Small intestine (tissue), 7 donors: Measurements from ENCODE around the gene TBC1D30. TPM values are rescaled to one million over a fixed set of nuclear protein-coding genes. Genes with fewer than 3 reads are reported as not detected.
A peak's percentile ranks its signal among the peaks of the same experiment; 100 is the strongest.

Experiments
- DNase-seq, 2 donors: peaks; one replicate each; pipeline versions ENCODE4 v3.0.0 to v3.0.0-alpha.2; 2013
- FAIRE-seq: peaks from 2 replicates; lab custom pipeline; 2012; peaks lifted over from hg19 to GRCh38; lab: Jason Lieb, UNC
- H3K27ac ChIP-seq, 3 donors: one replicate each; pipeline ENCODE4 v1.5.1; 2013; ENCODE audit warnings: low read length in 2 of 3, mild to moderate bottlenecking in 2 of 3, control low read depth in 1 of 3, inconsistent platforms in 1 of 3, low read depth in 1 of 3, moderate library complexity in 1 of 3
- H3K27me3 ChIP-seq, 3 donors: one replicate each; pipeline ENCODE4 v1.6.1; 2013; ENCODE audit warnings: low read length in 3 of 3, inconsistent platforms in 1 of 3; ENCODE audit not compliant: control insufficient read depth in 3 of 3, insufficient read depth in 3 of 3
- H3K36me3 ChIP-seq, 3 donors: one replicate each; pipeline ENCODE4 v1.6.1; 2013; ENCODE audit warnings: low read length in 3 of 3, inconsistent platforms in 1 of 3, low read depth in 1 of 3, mild to moderate bottlenecking in 1 of 3, moderate library complexity in 1 of 3; ENCODE audit not compliant: control insufficient read depth in 3 of 3, insufficient read depth in 2 of 3
- H3K4me1 ChIP-seq, 3 donors: one replicate each; pipeline ENCODE4 v1.6.1; 2013; ENCODE audit warnings: low read length in 2 of 3, inconsistent platforms in 1 of 3, low read depth in 1 of 3, mild to moderate bottlenecking in 1 of 3, moderate library complexity in 1 of 3; ENCODE audit not compliant: control insufficient read depth in 3 of 3, insufficient read depth in 2 of 3
- H3K4me3 ChIP-seq, 3 donors: one replicate each; pipeline ENCODE4 v1.5.1; 2013; ENCODE audit warnings: low read length in 3 of 3, control low read depth in 1 of 3, inconsistent platforms in 1 of 3, low read depth in 1 of 3, mild to moderate bottlenecking in 1 of 3, moderate library complexity in 1 of 3
- H3K9me3 ChIP-seq, 2 donors: one replicate each; pipeline ENCODE4 v1.6.1; 2013; ENCODE audit warnings: low read depth in 1 of 2, low read length in 1 of 2; ENCODE audit not compliant: control insufficient read depth in 2 of 2, insufficient read depth in 1 of 2
- WGBS, 3 donors: extraction: QIAGEN DNeasy Blood & Tissue Kit; methylation state at CpG; one replicate each; pipeline ENCODE4 v1.1.7; 2013; 5-methylcytosine and 5-hydroxymethylcytosine counted together
- polyA plus RNA-seq, 4 donors: library from polyadenylated mRNA; stranded (reverse) in 3 of 4; unstranded in 1 of 4; fragments of 200-250 nt in 3 of 4; fragments of 120-200 nt in 1 of 4; gene quantifications; one replicate each; pipeline versions ENCODE4 v1.2.1 to v1.2.3, GENCODE V29; 2013
- donor health status: healthy with polysubstance abuse.
- donor health status: control.
- donor health status: control.
- donor health status: Bipolar disorder and iron deficiency.
- donor health status: healthy.

TBC1D30 gene
- polyA plus RNA-seq, 4 donors: 2.2 to 16.3 (median 6.2) TPM

DNA sequence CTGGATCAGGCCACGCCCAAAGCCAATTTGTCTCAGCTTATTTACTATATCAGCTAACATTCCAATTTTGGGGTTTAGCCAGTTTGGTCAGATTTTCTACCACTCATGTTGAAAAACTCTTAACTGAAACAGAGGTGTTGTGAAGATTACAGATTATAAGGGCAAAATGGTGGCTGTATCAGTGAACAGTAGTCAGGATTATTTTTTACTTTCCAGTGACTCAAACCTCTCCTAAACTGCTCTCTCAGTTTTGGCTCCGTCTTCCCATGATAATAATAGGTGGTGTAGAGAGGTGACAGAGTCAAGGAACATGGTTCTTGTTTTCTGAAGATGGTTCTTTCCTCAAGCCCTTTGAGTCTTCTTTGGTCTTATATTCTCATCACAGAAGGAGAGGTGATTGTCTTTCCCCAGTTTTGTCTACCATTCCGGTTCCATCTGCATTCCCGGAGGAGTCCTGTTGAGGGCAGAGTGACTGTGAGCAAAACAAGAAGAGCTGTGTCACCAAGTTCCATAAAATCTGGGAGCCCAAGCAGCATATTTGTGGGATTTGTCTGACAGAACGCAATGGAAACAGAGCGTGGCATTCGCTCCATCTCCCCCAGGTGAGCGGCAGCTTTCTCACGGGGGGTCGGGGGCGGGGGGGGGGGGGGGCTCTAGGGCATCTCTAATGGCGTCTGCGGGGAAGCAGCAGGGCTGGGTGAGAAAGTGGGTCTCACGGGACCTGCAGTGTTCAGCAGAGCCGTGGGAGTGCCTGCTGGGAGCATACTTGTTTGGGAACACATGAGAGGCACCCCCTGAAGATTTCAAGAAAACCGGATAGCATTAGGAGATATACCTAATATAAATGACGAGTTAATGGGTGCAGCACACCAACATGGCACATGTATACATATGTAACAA is 59.1 kb downstream of the TBC1D30 start:
- 78 to 85% (median 84%) methylated on average over 17 of the region's 17 CpGs for WGBS, 3 donors
- DNase-seq: no peak

DNA sequence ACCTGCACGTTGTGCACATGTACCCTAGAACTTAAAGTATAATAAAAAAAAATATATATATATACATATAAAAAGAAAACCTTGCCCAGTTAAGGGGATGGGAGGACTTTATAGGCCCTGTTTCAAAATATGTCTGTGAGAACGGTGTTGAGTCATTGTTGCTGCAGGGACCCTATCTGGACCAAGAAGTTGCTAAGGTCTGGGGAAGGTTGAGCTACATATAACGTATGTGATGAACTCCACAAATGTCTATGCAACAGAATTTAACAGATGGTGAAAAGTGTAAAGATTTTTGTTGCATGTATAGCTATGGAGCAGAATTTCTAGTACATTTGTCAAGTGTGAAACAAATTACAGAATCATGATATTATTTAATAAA is 59.7 kb downstream of the TBC1D30 start:
- H3K36me3 ChIP-seq: peaks cover 0 to 3% (median 0%) of the 10 kb centered on the region in 3 donors
- no peaks in the 10 kb centered on the region for H3K27me3 ChIP-seq
- H3K4me1 ChIP-seq: no peaks in the 10 kb centered on the region
- DNase-seq: no peak
- 80 to 91% (median 84%) methylated on average over 2 to 3 of the region's 3 CpGs for WGBS, 3 donors
- no peak overlapping the region for H3K4me3 ChIP-seq
- no peak for FAIRE-seq
- H3K9me3 ChIP-seq: peaks cover 0 to 3% of the 10 kb centered on the region in 2 donors
- no peak overlapping the region for H3K27ac ChIP-seq

More for the DNA sequence above, 59.1 kb downstream of the TBC1D30 start:
- Histone ChIP-seq H3K36me3 (peaks cover 0 to 5% (median 0%) of the 10 kb centered on the region in 3 donors), H3K27ac (no peak overlapping the region), H3K9me3 (peaks cover 0 to 3% of the 10 kb centered on the region in 2 donors), H3K27me3 (no peaks in the 10 kb centered on the region), H3K4me1 (no peaks in the 10 kb centered on the region), H3K4me3 (no peak overlapping the region)
- FAIRE-seq: no peak

- FAIRE-seq (no peak), DNase-seq (no peak)
- H3K4me3 ChIP-seq: no peak overlapping the region
- peaks cover 0 to 5% (median 0%) of the 10 kb centered on the region in 3 donors for H3K4me1 ChIP-seq
- no peaks in the 10 kb centered on the region for H3K27me3 ChIP-seq
- no peak overlapping the region for H3K27ac ChIP-seq
- peaks cover 0 to 3% (median 0%) of the 10 kb centered on the region in 3 donors for H3K36me3 ChIP-seq
- H3K9me3 ChIP-seq: peaks cover 0 to 3% of the 10 kb centered on the region in 2 donors
- 85 to 92% (median 85%) methylated on average over 3 of the region's 3 CpGs for WGBS, 3 donors
Observed at GRCh38 chr12:64884728-64885127, 60.3 kb downstream of the TBC1D30 start.

DNA sequence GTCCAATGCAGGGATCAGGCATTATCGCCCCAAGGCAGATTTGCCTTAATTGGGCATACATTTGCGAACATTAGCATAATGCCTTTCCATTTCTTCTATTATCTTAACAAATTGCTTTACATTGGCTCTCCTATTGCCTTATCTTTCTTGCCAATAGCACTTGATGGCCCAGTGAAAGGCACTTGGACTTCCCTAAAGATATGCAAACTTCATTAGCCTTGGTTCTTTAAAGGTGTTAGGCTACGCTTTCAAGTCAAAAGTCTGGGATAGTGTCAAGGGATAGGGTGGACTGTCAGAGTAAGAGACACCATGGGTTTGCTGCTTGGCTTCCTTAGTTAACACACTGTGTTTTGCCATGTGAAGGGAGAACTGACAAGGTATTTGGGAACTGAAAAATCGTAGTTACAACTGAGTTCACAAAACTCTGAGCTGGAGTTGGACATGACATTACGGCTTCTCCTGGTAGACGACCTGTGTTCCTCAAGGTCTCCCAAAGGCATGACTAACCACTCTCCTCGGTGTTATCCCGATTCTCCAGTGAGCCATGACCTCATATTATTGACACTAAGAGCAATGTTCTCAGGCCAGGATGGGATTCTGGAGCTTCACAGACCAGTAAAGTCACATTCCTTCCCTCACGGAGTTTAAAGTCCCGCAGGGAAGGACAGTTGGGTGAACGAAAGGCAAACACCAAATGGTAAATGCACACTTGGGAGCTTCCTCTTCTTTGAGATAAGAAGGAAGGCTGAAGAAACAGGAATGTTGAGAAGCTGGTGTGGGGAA is 65.2 kb downstream of the TBC1D30 start:
- WGBS, 3 donors: 45 to 58% (median 54%) methylated on average over 11 of the region's 11 CpGs

GRCh38 chr12:64890873-64891468 is 66.5 kb downstream of the TBC1D30 start:
- WGBS, 3 donors: 46 to 52% (median 49%) methylated on average over 6 of the region's 6 CpGs
- no peaks in the 10 kb centered on the region for H3K36me3 ChIP-seq
- H3K4me3 ChIP-seq: no peak overlapping the region
- H3K27me3 ChIP-seq: peaks cover 0 to 1% (median 0%) of the 10 kb centered on the region in 3 donors
- no peak for FAIRE-seq
- peak; percentile 74 to 77 for DNase-seq
- peaks cover 0 to 8% (median 0%) of the 10 kb centered on the region in 3 donors for H3K4me1 ChIP-seq
- no peaks in the 10 kb centered on the region for H3K9me3 ChIP-seq
- no peak overlapping the region for H3K27ac ChIP-seq

More for the DNA sequence above, 65.2 kb downstream of the TBC1D30 start:
- H3K27me3 ChIP-seq: peaks cover 0 to 1% (median 0%) of the 10 kb centered on the region in 3 donors
- H3K4me1 ChIP-seq: peaks cover 0 to 8% (median 0%) of the 10 kb centered on the region in 3 donors
- H3K4me3 ChIP-seq: no peak overlapping the region
- no peaks in the 10 kb centered on the region for H3K9me3 ChIP-seq
- no peaks in the 10 kb centered on the region for H3K36me3 ChIP-seq
- FAIRE-seq: no peak
- no peak overlapping the region for H3K27ac ChIP-seq
- DNase-seq: peak; percentile 19 to 57

GRCh38 chr12:64891629-64892028 is 67.2 kb downstream of the TBC1D30 start:
- FAIRE-seq: no peak

DNA sequence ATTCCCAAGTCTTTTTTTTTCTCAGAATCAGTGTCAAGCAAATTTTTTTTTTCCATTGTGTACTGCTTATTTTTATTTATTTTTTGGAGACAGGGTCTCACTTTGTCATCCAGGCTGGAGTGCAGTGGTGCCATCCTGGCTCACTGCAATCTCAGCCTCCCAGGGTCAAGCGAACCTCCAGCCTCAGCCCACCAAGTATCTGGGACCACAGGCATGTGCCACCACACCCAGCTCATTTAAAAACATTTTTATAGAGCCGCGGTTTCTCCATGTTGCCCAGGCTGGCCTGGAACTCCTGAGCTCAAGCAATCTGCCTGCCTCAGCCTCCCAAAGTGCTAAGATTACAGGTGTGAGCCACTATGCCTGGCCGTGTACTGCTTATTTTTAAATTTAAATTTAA is 68.1 kb downstream of the TBC1D30 start:
- Histone ChIP-seq H3K9me3 (no peaks in the 10 kb centered on the region), H3K27me3 (peaks cover 0 to 1% (median 0%) of the 10 kb centered on the region in 3 donors), H3K27ac (no peak overlapping the region), H3K36me3 (no peaks in the 10 kb centered on the region), H3K4me3 (no peak overlapping the region), H3K4me1 (peaks cover 0 to 8% (median 0%) of the 10 kb centered on the region in 3 donors)
- FAIRE-seq (no peak), DNase-seq (no peak)
- WGBS, 3 donors: 89 to 95% (median 94%) methylated on average over 4 of the region's 4 CpGs

More at GRCh38 chr12:64891629-64892028, 67.2 kb downstream of the TBC1D30 start:
- Histone ChIP-seq H3K36me3 (no peaks in the 10 kb centered on the region), H3K27ac (no peak overlapping the region), H3K27me3 (peaks cover 0 to 1% (median 0%) of the 10 kb centered on the region in 3 donors), H3K4me3 (no peak overlapping the region), H3K4me1 (peaks cover 0 to 8% (median 0%) of the 10 kb centered on the region in 3 donors), H3K9me3 (no peaks in the 10 kb centered on the region)
- WGBS, 3 donors: 80 to 92% (median 82%) methylated on average over 1 of the region's 1 CpG
- DNase-seq: no peak

GRCh38 chr12:64893961-64894360 is 69.5 kb downstream of the TBC1D30 start:
- peaks cover 0 to 1% (median 0%) of the 10 kb centered on the region in 3 donors for H3K27me3 ChIP-seq
- no peaks in the 10 kb centered on the region for H3K9me3 ChIP-seq
- 57 to 59% (median 58%) methylated on average over 4 of the region's 4 CpGs for WGBS, 3 donors
- DNase-seq (peak in 1 of 2 donors; percentile 32), FAIRE-seq (no peak)
- no peaks in the 10 kb centered on the region for H3K36me3 ChIP-seq
- no peak overlapping the region for H3K4me3 ChIP-seq
- H3K4me1 ChIP-seq: peaks cover 0 to 8% (median 0%) of the 10 kb centered on the region in 3 donors
- no peak overlapping the region for H3K27ac ChIP-seq
